ENCODE data around the gene CD82.

DNA sequence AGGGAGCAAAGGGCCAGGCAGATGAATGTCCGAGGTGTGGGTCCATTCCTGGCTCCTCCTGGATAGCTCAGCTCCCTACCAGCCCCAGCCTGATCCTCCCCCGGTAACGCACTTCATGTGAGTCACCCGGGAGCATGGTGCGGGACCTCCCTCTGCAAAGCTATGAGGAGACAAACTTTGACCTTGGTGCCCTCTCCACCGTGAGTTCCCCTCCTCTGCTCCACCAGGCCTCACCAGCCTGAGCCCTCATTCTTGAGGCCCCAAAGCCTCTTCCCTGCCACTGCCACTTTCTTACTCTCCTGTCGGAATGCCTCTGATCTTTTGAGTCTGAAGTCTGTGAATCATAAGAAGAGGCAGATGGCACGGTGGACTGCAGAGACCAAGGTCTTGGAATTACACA lies 37.4 kb upstream of the CD82 start:
- TF ChIP-seq, protein P1, sequence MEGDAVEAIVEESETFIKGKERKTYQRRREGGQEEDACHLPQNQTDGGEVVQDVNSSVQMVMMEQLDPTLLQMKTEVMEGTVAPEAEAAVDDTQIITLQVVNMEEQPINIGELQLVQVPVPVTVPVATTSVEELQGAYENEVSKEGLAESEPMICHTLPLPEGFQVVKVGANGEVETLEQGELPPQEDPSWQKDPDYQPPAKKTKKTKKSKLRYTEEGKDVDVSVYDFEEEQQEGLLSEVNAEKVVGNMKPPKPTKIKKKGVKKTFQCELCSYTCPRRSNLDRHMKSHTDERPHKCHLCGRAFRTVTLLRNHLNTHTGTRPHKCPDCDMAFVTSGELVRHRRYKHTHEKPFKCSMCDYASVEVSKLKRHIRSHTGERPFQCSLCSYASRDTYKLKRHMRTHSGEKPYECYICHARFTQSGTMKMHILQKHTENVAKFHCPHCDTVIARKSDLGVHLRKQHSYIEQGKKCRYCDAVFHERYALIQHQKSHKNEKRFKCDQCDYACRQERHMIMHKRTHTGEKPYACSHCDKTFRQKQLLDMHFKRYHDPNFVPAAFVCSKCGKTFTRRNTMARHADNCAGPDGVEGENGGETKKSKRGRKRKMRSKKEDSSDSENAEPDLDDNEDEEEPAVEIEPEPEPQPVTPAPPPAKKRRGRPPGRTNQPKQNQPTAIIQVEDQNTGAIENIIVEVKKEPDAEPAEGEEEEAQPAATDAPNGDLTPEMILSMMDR (IDR thresholded peaks at IDR 0.05): no peak
- no peak for TF ChIP-seq POLR2A (IDR thresholded peaks at IDR 0.05)
